Thyroid gland (tissue), 4 donors: ENCODE measurements around the gene ZMIZ1. TPM values are rescaled to one million over a fixed set of nuclear protein-coding genes. Genes with fewer than 3 reads are reported as not detected.

Source experiments
- DNase-seq, 2 donors: peaks; one replicate each; pipeline ENCODE4 v3.0.0-alpha.2; 2019
- H3K27ac ChIP-seq, 3 donors: fragments of 200-600 bp; sonication (generic); 1 replicate in 2 of 3; 2 replicates in 1 of 3; pipeline ENCODE4 v1.5.1; 2016 to 2019; ENCODE audit warnings: mild to moderate bottlenecking in 1 of 3, moderate library complexity in 1 of 3
- H3K27me3 ChIP-seq: fragments of 200-600 bp; sonication (generic); one replicate; pipeline ENCODE4 v1.5.1; 2019
- H3K36me3 ChIP-seq, 2 donors: fragments of 200-600 bp; sonication (generic); one replicate each; pipeline ENCODE4 v1.5.1; 2016 to 2019
- H3K4me1 ChIP-seq, 2 donors: fragments of 200-600 bp; sonication (generic); one replicate each; pipeline ENCODE4 v1.5.1; 2017 to 2019
- H3K4me3 ChIP-seq, 3 donors: fragments of 200-600 bp; sonication (generic); replicated peaks in 1 of 3; 1 replicate in 2 of 3; 2 replicates in 1 of 3; pipeline ENCODE4 v1.5.1; 2016; ENCODE audit warnings: mild to moderate bottlenecking in 1 of 3
- H3K9me3 ChIP-seq: fragments of 200-600 bp; sonication (generic); one replicate; pipeline ENCODE4 v1.5.1; 2017
- POLR2A ChIP-seq, 2 donors: fragments of 450-650 bp; IDR thresholded peaks; one replicate each; pipeline ENCODE4 v1.6.1; 2017; ENCODE audit warnings: antibody characterized with exemption in 2 of 2, mild to moderate bottlenecking in 2 of 2, moderate library complexity in 1 of 2
- WGBS, 2 donors: methylation state at CpG; one replicate each; pipeline ENCODE4 v1.1.5; 2017; 5-methylcytosine and 5-hydroxymethylcytosine counted together
- intact Hi-C: fragments of 100-400 bp; cut with DNase I; formaldehyde crosslinking; loops from one replicate; pipeline ENCODE4 v1.15.1; 2023
- total RNA-seq, 4 donors: library from RNA; depleted of rRNA; stranded (reverse); fragments of >200 nt; gene quantifications; one replicate each; pipeline ENCODE4 v1.2.3, GENCODE V29; 2016
- TF ChIP-seq, protein P1 (sequence below), 6 experiments: fragments of 200-600 bp in 3 of 6; fragments of 450-650 bp in 3 of 6; sonication (generic) in 3 of 6; IDR thresholded peaks; one replicate each; pipeline ENCODE4 v1.5.1; 2016 to 2019; ENCODE audit warnings: antibody characterized with exemption in 6 of 6, mild to moderate bottlenecking in 2 of 6, inconsistent platforms in 1 of 6, moderate library complexity in 1 of 6

ZMIZ1 gene
- total RNA-seq, 4 donors from 2014 or later, result 59.9 to 128 (median 94.4) TPM

DNA sequence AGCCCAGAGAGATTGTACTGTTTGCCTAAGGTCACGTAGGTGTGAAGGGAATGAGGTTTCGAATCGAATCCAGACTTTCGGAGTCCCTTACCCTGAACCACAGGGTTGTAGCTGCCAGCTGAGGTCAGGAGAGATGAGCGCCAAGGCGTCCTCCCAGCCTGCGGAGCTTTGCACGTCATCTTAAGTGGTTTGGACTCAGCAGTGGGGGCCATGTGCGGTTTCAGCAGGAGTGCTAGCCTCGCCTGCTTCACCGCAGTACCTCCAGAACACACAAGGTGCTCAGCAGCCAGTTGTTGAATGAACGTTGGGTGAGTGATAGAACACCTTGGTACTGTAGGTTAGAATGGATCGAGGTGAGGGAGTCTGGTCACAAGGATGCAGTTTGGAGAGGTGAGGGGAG is 203.6 kb downstream of the ZMIZ1 start:
- TF ChIP-seq POLR2A (IDR thresholded peaks at IDR 0.05), result no peak
- TF ChIP-seq, protein P1, sequence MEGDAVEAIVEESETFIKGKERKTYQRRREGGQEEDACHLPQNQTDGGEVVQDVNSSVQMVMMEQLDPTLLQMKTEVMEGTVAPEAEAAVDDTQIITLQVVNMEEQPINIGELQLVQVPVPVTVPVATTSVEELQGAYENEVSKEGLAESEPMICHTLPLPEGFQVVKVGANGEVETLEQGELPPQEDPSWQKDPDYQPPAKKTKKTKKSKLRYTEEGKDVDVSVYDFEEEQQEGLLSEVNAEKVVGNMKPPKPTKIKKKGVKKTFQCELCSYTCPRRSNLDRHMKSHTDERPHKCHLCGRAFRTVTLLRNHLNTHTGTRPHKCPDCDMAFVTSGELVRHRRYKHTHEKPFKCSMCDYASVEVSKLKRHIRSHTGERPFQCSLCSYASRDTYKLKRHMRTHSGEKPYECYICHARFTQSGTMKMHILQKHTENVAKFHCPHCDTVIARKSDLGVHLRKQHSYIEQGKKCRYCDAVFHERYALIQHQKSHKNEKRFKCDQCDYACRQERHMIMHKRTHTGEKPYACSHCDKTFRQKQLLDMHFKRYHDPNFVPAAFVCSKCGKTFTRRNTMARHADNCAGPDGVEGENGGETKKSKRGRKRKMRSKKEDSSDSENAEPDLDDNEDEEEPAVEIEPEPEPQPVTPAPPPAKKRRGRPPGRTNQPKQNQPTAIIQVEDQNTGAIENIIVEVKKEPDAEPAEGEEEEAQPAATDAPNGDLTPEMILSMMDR (IDR thresholded peaks at IDR 0.05), result no peak
- WGBS, 2 donors, result 91 to 93% methylated on average over 13 of the region's 13 CpGs

GRCh38 chr10:79273604-79274003 is 204.8 kb downstream of the ZMIZ1 start:
- WGBS, 2 donors, result 81 to 89% methylated on average over 4 to 6 of the region's 10 CpGs
- Histone ChIP-seq H3K4me1 (peaks cover 24 to 35% of the 10 kb centered on the region in 2 donors), H3K27ac (peak overlapping the region in 2 of 3 donors; percentile 5 to 75), H3K36me3 (peaks cover 14 to 17% of the 10 kb centered on the region in 2 donors), H3K4me3 (no peak overlapping the region), H3K9me3 (no peaks in the 10 kb centered on the region), H3K27me3 (no peaks in the 10 kb centered on the region)
- TF ChIP-seq, protein P1 (IDR thresholded peaks at IDR 0.05), result no peak
- no peak for TF ChIP-seq POLR2A (IDR thresholded peaks at IDR 0.05)
- intact Hi-C loops, result no loop called here
- DNase-seq, result peak in 1 of 2 donors; percentile 32

More for the DNA sequence above, 203.6 kb downstream of the ZMIZ1 start:
- Histone ChIP-seq H3K4me1 (peaks cover 24 to 47% of the 10 kb centered on the region in 2 donors), H3K9me3 (no peaks in the 10 kb centered on the region), H3K27me3 (no peaks in the 10 kb centered on the region), H3K27ac (peak overlapping the region in 1 of 3 donors; percentile 33), H3K36me3 (peaks cover 5 to 6% of the 10 kb centered on the region in 2 donors), H3K4me3 (no peak overlapping the region)
- intact Hi-C loops, result no loop called here
- no peak for DNase-seq

DNA sequence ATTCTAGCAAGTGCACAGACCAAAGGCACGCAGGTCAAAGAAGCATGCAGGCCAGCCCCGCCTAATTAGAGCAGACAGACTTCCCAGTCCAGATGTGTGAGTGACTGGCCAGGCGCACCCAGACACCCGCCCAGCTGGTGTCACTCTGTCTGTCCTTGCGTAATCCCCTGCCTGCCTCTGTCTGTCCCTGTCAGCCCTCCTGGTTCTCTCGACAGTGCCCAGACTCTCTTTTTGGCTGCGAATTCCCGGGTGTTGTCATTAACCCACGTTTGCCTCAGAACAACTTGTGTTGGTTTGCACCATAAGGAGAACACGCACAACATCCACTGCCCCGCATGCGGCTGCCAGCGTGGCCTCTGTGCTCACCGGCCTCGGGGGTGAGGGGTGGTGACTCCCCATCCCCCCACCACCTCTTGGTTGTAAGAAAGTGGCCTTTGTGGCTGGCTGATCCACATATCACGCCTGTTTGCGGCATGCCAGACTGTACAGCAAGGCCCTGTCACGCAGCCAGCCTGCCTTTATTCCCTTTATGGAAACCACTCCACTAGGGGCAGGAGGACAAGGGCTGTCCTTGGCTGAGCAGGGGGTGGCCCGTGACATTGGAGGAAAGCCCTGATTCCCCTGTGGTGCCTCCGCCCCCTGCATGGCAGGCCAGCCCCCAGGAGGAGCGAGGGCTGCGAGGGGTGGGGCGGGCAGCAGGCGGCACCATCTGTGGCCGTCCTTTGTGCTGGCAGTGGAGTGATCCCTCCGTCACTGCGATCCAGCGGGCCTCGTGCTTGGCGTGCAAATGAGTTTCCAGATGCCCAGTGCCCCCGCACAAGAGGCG is 205.7 kb downstream of the ZMIZ1 start:
- peaks cover 24 to 30% of the 10 kb centered on the region in 2 donors for H3K4me1 ChIP-seq
- TF ChIP-seq POLR2A (IDR thresholded peaks at IDR 0.05), result no peak
- TF ChIP-seq, protein P1 (IDR thresholded peaks at IDR 0.05), result no peak
- H3K36me3 ChIP-seq, result peaks cover 14 to 17% of the 10 kb centered on the region in 2 donors
- no peaks in the 10 kb centered on the region for H3K9me3 ChIP-seq
- no peak overlapping the region for H3K4me3 ChIP-seq
- no peaks in the 10 kb centered on the region for H3K27me3 ChIP-seq
- WGBS, 2 donors, result 49 to 74% methylated on average over 15 to 22 of the region's 32 CpGs
- peak; percentile 80 to 81 for DNase-seq
- H3K27ac ChIP-seq, result peak overlapping the region; percentile 5 to 75 (median 7)
- intact Hi-C loops, result no loop called here

DNA sequence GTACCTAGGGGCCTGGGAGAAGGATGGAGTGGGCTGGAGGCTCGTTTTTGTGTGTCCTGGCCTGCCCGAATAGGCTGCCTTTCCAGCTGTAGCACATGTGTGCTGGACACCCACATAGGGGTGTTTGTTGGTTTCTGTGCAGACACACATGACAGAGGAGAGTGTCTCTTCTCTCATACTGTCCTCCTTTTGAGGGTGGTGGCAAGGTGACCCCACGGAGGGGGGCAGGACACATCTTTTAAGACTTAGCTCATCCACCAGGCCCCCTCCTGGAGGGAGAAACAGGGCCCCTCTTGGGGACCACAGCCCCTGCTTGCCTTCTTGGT is 206.3 kb downstream of the ZMIZ1 start:
- 45 to 89% methylated on average over 1 to 3 of the region's 3 CpGs for WGBS, 2 donors
- H3K4me3 ChIP-seq, result no peak overlapping the region
- intact Hi-C loops, result no loop called here
- TF ChIP-seq, protein P1 (IDR thresholded peaks at IDR 0.05), result no peak
- no peak for TF ChIP-seq POLR2A (IDR thresholded peaks at IDR 0.05)
- no peak for DNase-seq
- peaks cover 15 to 18% of the 10 kb centered on the region in 2 donors for H3K36me3 ChIP-seq
- peak overlapping the region in 2 of 3 donors; percentile 0 to 75 for H3K27ac ChIP-seq
- peaks cover 24 to 30% of the 10 kb centered on the region in 2 donors for H3K4me1 ChIP-seq
- no peaks in the 10 kb centered on the region for H3K27me3 ChIP-seq
- H3K9me3 ChIP-seq, result no peaks in the 10 kb centered on the region

DNA sequence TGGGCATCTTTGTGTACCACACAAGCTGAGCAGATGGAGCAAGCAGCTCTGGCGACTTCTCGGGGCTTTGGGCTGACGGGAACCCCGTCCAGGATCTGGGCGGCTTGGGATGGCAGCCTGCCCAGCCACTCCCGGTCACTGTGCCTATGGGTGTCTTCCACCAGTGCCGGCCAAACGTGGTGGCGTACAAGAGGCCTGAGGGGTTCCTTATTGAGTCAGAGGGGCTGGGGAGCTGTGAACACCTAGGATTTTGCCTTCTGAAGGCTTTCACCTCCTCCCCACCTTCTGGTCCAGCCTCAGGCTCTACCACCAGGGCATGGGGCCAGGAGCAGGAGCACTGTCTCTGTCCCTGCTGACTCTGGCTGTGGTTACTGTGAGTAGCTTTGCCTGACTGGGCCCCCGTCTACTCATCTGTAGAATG is 206.7 kb downstream of the ZMIZ1 start:
- peaks cover 18 to 21% of the 10 kb centered on the region in 2 donors for H3K36me3 ChIP-seq
- no peaks in the 10 kb centered on the region for H3K27me3 ChIP-seq
- peak overlapping the region in 2 of 3 donors; percentile 0 to 75 for H3K27ac ChIP-seq
- DNase-seq, result peak; percentile 39 to 44
- intact Hi-C loops, result no loop called here
- WGBS, 2 donors, result 64 to 67% methylated on average over 1 to 10 of the region's 10 CpGs
- no peaks in the 10 kb centered on the region for H3K9me3 ChIP-seq
- no peak for TF ChIP-seq POLR2A (IDR thresholded peaks at IDR 0.05)
- TF ChIP-seq, protein P1 (IDR thresholded peaks at IDR 0.05), result no peak
- no peak overlapping the region for H3K4me3 ChIP-seq
- H3K4me1 ChIP-seq, result peaks cover 24 to 30% of the 10 kb centered on the region in 2 donors
